ENCODE results near the gene CEACAM18. TPM values are rescaled to one million over a fixed set of nuclear protein-coding genes. Genes with fewer than 3 reads are reported as not detected.

Gene CEACAM18
- total and polyA plus RNA-seq, 10 of the 15 experiments (the other 5 are each of a cell fraction or from before 2014, with no cell fraction given): not detected

DNA sequence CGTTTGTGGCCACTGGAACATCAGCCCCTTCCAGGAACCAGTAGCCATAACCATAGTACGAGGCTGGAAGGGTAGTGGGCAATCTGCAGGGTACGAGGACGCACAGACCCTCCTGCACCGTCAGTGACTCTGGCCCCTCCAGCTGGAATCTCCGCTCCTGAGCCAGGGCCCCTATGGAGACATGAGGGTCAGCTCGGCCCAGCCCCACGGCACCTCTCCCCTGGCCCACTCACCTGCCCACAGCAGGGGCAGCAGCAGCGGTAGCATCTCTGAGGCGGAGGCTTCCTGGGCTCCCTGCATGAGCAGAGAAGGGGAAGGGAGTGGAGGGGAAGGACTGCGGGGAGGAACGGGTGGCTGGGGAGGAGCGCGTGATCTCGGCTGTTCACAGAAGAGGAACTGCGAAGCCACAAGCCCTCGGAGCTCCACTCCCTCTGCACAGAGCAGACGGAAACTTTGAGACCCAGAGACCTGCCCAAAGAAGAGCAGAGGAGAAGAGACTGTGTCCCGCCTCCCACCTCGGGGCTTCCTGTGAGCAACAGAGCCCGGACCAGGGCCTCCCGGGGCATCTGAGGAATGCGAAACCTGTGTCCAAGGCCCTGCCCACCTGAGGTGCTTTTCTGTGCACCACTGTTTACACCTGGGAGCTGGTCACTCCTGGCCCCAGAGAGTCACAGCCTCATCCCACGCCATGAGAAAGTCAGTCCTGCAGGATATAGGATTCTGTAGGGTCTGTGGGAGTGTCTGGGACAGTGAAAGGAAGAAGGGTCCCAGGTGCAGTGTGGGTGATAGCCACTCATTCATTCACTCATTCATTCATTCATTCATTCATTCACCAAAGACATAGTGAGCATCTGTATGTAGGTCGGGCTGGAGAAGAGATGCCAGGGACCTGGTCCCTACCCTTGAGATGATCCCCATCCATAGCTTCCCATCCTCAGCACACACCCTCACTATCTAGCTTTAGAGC is 53.3 kb downstream of the CEACAM18 start, which contains the start of gene SIGLEC6 (continued):
- TF ChIP-seq, protein P1, sequence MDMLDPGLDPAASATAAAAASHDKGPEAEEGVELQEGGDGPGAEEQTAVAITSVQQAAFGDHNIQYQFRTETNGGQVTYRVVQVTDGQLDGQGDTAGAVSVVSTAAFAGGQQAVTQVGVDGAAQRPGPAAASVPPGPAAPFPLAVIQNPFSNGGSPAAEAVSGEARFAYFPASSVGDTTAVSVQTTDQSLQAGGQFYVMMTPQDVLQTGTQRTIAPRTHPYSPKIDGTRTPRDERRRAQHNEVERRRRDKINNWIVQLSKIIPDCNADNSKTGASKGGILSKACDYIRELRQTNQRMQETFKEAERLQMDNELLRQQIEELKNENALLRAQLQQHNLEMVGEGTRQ (IDR thresholded peaks at IDR 0.05; ENCODE audit: borderline replicate concordance, low read depth, low read length): no peak; the same call in 1 of the 2 replicates
- TF ChIP-seq, protein P2, sequence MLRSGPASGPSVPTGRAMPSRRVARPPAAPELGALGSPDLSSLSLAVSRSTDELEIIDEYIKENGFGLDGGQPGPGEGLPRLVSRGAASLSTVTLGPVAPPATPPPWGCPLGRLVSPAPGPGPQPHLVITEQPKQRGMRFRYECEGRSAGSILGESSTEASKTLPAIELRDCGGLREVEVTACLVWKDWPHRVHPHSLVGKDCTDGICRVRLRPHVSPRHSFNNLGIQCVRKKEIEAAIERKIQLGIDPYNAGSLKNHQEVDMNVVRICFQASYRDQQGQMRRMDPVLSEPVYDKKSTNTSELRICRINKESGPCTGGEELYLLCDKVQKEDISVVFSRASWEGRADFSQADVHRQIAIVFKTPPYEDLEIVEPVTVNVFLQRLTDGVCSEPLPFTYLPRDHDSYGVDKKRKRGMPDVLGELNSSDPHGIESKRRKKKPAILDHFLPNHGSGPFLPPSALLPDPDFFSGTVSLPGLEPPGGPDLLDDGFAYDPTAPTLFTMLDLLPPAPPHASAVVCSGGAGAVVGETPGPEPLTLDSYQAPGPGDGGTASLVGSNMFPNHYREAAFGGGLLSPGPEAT (IDR thresholded peaks at IDR 0.05; ENCODE audit: low read depth): no peak
- TF ChIP-seq, protein P3, sequence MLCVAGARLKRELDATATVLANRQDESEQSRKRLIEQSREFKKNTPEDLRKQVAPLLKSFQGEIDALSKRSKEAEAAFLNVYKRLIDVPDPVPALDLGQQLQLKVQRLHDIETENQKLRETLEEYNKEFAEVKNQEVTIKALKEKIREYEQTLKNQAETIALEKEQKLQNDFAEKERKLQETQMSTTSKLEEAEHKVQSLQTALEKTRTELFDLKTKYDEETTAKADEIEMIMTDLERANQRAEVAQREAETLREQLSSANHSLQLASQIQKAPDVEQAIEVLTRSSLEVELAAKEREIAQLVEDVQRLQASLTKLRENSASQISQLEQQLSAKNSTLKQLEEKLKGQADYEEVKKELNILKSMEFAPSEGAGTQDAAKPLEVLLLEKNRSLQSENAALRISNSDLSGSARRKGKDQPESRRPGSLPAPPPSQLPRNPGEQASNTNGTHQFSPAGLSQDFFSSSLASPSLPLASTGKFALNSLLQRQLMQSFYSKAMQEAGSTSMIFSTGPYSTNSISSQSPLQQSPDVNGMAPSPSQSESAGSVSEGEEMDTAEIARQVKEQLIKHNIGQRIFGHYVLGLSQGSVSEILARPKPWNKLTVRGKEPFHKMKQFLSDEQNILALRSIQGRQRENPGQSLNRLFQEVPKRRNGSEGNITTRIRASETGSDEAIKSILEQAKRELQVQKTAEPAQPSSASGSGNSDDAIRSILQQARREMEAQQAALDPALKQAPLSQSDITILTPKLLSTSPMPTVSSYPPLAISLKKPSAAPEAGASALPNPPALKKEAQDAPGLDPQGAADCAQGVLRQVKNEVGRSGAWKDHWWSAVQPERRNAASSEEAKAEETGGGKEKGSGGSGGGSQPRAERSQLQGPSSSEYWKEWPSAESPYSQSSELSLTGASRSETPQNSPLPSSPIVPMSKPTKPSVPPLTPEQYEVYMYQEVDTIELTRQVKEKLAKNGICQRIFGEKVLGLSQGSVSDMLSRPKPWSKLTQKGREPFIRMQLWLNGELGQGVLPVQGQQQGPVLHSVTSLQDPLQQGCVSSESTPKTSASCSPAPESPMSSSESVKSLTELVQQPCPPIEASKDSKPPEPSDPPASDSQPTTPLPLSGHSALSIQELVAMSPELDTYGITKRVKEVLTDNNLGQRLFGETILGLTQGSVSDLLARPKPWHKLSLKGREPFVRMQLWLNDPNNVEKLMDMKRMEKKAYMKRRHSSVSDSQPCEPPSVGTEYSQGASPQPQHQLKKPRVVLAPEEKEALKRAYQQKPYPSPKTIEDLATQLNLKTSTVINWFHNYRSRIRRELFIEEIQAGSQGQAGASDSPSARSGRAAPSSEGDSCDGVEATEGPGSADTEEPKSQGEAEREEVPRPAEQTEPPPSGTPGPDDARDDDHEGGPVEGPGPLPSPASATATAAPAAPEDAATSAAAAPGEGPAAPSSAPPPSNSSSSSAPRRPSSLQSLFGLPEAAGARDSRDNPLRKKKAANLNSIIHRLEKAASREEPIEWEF (IDR thresholded peaks at IDR 0.05; ENCODE audit: insufficient replicate concordance, low read depth, low read length): no peak
- TF ChIP-seq SUZ12 (IDR thresholded peaks at IDR 0.05; ENCODE audit: unreplicated experiment) (no peak), PAX5 (IDR thresholded peaks at IDR 0.05; ENCODE audit: borderline replicate concordance, low read depth, low read length) (peak; percentile 27; the same call in 1 of the 2 replicates), TCF12 (IDR thresholded peaks at IDR 0.05; ENCODE audit: low read depth, low read length) (0 out of 2 replicates have a peak, but pooled peaks have one; percentile 5), YY1 (IDR thresholded peaks at IDR 0.05; ENCODE audit: low read depth, low read length) (no peak), POLR2AphosphoS5 (IDR thresholded peaks at IDR 0.05; ENCODE audit: low read length) (no peak), KAT2A (conservative IDR thresholded peaks at IDR 0.05; ENCODE audit: control insufficient read depth, low read depth, low read length) (no peak), SREBF2 (IDR thresholded peaks at IDR 0.05; ENCODE audit: low read length) (no peak), POLR2AphosphoS2 (IDR thresholded peaks at IDR 0.05; ENCODE audit: low read depth, low read length) (no peak), TAF1 (IDR thresholded peaks at IDR 0.05; ENCODE audit: borderline replicate concordance, low read depth, low read length) (no peak), MXI1 (IDR thresholded peaks at IDR 0.05; ENCODE audit: low read depth, low read length) (no peak), TCF7 (IDR thresholded peaks at IDR 0.05; ENCODE audit: borderline replicate concordance) (no peak), HCFC1 (IDR thresholded peaks at IDR 0.05; ENCODE audit: low read length) (no peak), PAX8 (IDR thresholded peaks at IDR 0.05) (no peak)
- TF ChIP-seq, protein P4, sequence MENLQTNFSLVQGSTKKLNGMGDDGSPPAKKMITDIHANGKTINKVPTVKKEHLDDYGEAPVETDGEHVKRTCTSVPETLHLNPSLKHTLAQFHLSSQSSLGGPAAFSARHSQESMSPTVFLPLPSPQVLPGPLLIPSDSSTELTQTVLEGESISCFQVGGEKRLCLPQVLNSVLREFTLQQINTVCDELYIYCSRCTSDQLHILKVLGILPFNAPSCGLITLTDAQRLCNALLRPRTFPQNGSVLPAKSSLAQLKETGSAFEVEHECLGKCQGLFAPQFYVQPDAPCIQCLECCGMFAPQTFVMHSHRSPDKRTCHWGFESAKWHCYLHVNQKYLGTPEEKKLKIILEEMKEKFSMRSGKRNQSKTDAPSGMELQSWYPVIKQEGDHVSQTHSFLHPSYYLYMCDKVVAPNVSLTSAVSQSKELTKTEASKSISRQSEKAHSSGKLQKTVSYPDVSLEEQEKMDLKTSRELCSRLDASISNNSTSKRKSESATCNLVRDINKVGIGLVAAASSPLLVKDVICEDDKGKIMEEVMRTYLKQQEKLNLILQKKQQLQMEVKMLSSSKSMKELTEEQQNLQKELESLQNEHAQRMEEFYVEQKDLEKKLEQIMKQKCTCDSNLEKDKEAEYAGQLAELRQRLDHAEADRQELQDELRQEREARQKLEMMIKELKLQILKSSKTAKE (IDR thresholded peaks at IDR 0.05; ENCODE audit: low read depth, poor library complexity, severe bottlenecking): no peak
- TF ChIP-seq, protein P5, sequence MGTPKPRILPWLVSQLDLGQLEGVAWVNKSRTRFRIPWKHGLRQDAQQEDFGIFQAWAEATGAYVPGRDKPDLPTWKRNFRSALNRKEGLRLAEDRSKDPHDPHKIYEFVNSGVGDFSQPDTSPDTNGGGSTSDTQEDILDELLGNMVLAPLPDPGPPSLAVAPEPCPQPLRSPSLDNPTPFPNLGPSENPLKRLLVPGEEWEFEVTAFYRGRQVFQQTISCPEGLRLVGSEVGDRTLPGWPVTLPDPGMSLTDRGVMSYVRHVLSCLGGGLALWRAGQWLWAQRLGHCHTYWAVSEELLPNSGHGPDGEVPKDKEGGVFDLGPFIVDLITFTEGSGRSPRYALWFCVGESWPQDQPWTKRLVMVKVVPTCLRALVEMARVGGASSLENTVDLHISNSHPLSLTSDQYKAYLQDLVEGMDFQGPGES (IDR thresholded peaks at IDR 0.05): no peak

Measured in GM12878 (cell line).